CD4-positive, alpha-beta T cell (primary cell): ENCODE results near the gene FAM24A. TPM values are rescaled to one million over a fixed set of nuclear protein-coding genes. Genes with fewer than 3 reads are reported as not detected.

ENCODE experiments used
- ATAC-seq: fragments of 200-7000 bp; cut with Tn5 transposase; one replicate; pipeline ENCODE4 v1.10.0; 2022; ENCODE audit warnings: mild to moderate bottlenecking; ENCODE audit not compliant: poor library complexity
- CTCF ChIA-PET: fragments of 350-600 bp; sonication (Branson Sonifier 250); formaldehyde crosslinking; loops from one replicate; lab custom pipeline; 2021; ENCODE audit warnings: antibody characterized with exemption, inconsistent platforms; lab: Charles Lee
- POLR2A ChIA-PET: fragments of 350-600 bp; sonication (Branson Sonifier 250); formaldehyde crosslinking; loops from one replicate; lab custom pipeline; 2021; ENCODE audit warnings: antibody characterized with exemption, inconsistent platforms; lab: Charles Lee
- DNase-seq, 14 experiments: peaks; one replicate each; pipeline ENCODE4 v3.0.0-alpha.2; 2013 to 2020; ENCODE audit warnings: mixed read lengths in 2 of 14
- H3K27ac ChIP-seq, 2 donors: one replicate each; pipeline versions ENCODE4 v1.5.1 to v1.7.0; 2013; ENCODE audit warnings: low read length in 2 of 2, low read depth in 1 of 2, mild to moderate bottlenecking in 1 of 2
- H3K27me3 ChIP-seq, 2 experiments: 1 replicate in 1 of 2; 2 replicates in 1 of 2; pipeline versions ENCODE4 v1.6.1 to v1.7.0; 2013; ENCODE audit warnings: low read length in 2 of 2, control low read depth in 1 of 2, mild to moderate bottlenecking in 1 of 2, moderate library complexity in 1 of 2; ENCODE audit not compliant: insufficient read depth in 2 of 2, control insufficient read depth in 1 of 2
- H3K36me3 ChIP-seq: one replicate; pipeline ENCODE4 v1.6.1; 2013; ENCODE audit warnings: low read length, control low read depth; ENCODE audit not compliant: insufficient read depth
- H3K4me1 ChIP-seq: one replicate; pipeline ENCODE4 v1.6.1; 2013; ENCODE audit warnings: low read length, control low read depth; ENCODE audit not compliant: insufficient read depth
- H3K4me3 ChIP-seq: one replicate; pipeline ENCODE4 v1.5.1; 2013; ENCODE audit warnings: mild to moderate bottlenecking, low read length, moderate library complexity
- H3K9me3 ChIP-seq, 2 experiments: 1 replicate in 1 of 2; 2 replicates in 1 of 2; pipeline versions ENCODE4 v1.6.1 to v1.7.0; 2013; ENCODE audit warnings: low read length in 2 of 2, mild to moderate bottlenecking in 2 of 2, control low read depth in 1 of 2, moderate library complexity in 1 of 2; ENCODE audit not compliant: control insufficient read depth in 1 of 2, insufficient read depth in 1 of 2
- H3K27ac Mint-ChIP-seq: one replicate; pipeline ENCODE4 v1.8.0; 2020; ENCODE audit warnings: mixed read lengths
- H3K27me3 Mint-ChIP-seq: one replicate; pipeline ENCODE4 v1.8.0; 2021; ENCODE audit warnings: mixed read lengths
- H3K36me3 Mint-ChIP-seq: one replicate; pipeline ENCODE4 v1.8.0; 2021; ENCODE audit warnings: low read depth, mixed read lengths
- H3K4me1 Mint-ChIP-seq: one replicate; pipeline ENCODE4 v1.8.0; 2021; ENCODE audit warnings: low read depth, mixed read lengths
- H3K4me3 Mint-ChIP-seq: one replicate; pipeline ENCODE4 v1.8.0; 2020; ENCODE audit warnings: mild to moderate bottlenecking, mixed read lengths
- H3K9me3 Mint-ChIP-seq: one replicate; pipeline ENCODE4 v1.8.0; 2020; ENCODE audit warnings: mixed read lengths
- CTCF ChIP-seq: fragments of 200-600 bp; IDR thresholded peaks from one replicate; pipeline ENCODE4 v1.8.0; 2022; ENCODE audit warnings: antibody characterized with exemption, mild to moderate bottlenecking
- intact Hi-C, 2 experiments: fragments of 100-400 bp; cut with DNase I in 1 of 2; cut with micrococcal nuclease in 1 of 2; formaldehyde crosslinking; loops; one replicate each; pipeline versions ENCODE4 v1.15.1 to v1.9.0; 2023 to 2025; cut with DNase I, micrococcal nuclease
- total RNA-seq, 174 experiments: library from RNA in 2 of 174; stranded (reverse) in 2 of 174; gene quantifications; one replicate each; pipeline ENCODE4 v1.2.3 and lab custom pipeline; 2021 to 2026

FAM24A gene
- total RNA-seq, 2 experiments from 2014 or later = not detected

GRCh38 chr10:122875843-122876466 lies 34.5 kb upstream of the FAM24A start:
- ChIA-PET CTCF (no interaction called here), POLR2A (no interaction called here)
- Mint-ChIP-seq H3K9me3 (no peaks in the 10 kb centered on the region), H3K36me3 (peaks cover 23% of the 10 kb centered on the region), H3K4me1 (peaks cover 67% of the 10 kb centered on the region), H3K27ac (no peak overlapping the region), H3K27me3 (no peaks in the 10 kb centered on the region), H3K4me3 (no peak overlapping the region)
- no peak for DNase-seq
- H3K27me3 ChIP-seq = no peaks in the 10 kb centered on the region
- no peak overlapping the region for H3K4me3 ChIP-seq
- H3K9me3 ChIP-seq = no peaks in the 10 kb centered on the region
- peaks cover 19% of the 10 kb centered on the region for H3K4me1 ChIP-seq
- H3K36me3 ChIP-seq = peaks cover 3% of the 10 kb centered on the region
- intact Hi-C loops = loop anchor here (5.0 kb wide), 4 partner anchors 131 to 499 kb away; partner anchors contain the start of genes ACADSB (in 1 of the 2), BUB3 (in 1 of the 2) and IKZF5 (in 1 of the 2)
- H3K27ac ChIP-seq = no peak overlapping the region
- ATAC-seq = no peak
- no peak for TF ChIP-seq CTCF

- Mint-ChIP-seq H3K4me3 (no peak overlapping the region), H3K27me3 (no peaks in the 10 kb centered on the region), H3K9me3 (no peaks in the 10 kb centered on the region), H3K27ac (no peak overlapping the region), H3K36me3 (peaks cover 23% of the 10 kb centered on the region), H3K4me1 (peaks cover 71% of the 10 kb centered on the region)
- no peak overlapping the region for H3K27ac ChIP-seq
- no peaks in the 10 kb centered on the region for H3K9me3 ChIP-seq
- no peaks in the 10 kb centered on the region for H3K27me3 ChIP-seq
- ChIA-PET CTCF (no interaction called here), POLR2A (no interaction called here)
- intact Hi-C loops = loop anchor here (5.0 kb wide), 4 partner anchors 131 to 499 kb away; partner anchors contain the start of genes ACADSB (in 1 of the 2), BUB3 (in 1 of the 2) and IKZF5 (in 1 of the 2)
- TF ChIP-seq CTCF = no peak
- H3K4me1 ChIP-seq = peaks cover 19% of the 10 kb centered on the region
- H3K4me3 ChIP-seq = no peak overlapping the region
- H3K36me3 ChIP-seq = peaks cover 3% of the 10 kb centered on the region
- DNase-seq = no peak
- ATAC-seq = no peak
Measured at GRCh38 chr10:122876467-122876855, 33.9 kb upstream of the FAM24A start.

GRCh38 chr10:122877264-122877663 lies 33.1 kb upstream of the FAM24A start:
- Histone ChIP-seq H3K36me3 (peaks cover 3% of the 10 kb centered on the region), H3K4me1 (peaks cover 19% of the 10 kb centered on the region), H3K27me3 (no peaks in the 10 kb centered on the region), H3K27ac (no peak overlapping the region), H3K9me3 (no peaks in the 10 kb centered on the region), H3K4me3 (no peak overlapping the region)
- Mint-ChIP-seq H3K27ac (no peak overlapping the region), H3K36me3 (peaks cover 18% of the 10 kb centered on the region), H3K4me3 (peak overlapping the region; percentile 75), H3K27me3 (no peaks in the 10 kb centered on the region), H3K4me1 (peaks cover 71% of the 10 kb centered on the region), H3K9me3 (no peaks in the 10 kb centered on the region)
- ChIA-PET POLR2A (no interaction called here), CTCF (no interaction called here)
- intact Hi-C loops = loop anchor here (5.0 kb wide), 4 partner anchors 130 to 500 kb away; partner anchors contain the start of genes ACADSB (in 1 of the 2), BUB3 (in 1 of the 2) and IKZF5 (in 1 of the 2)
- DNase-seq (no peak), ATAC-seq (no peak)
- no peak for TF ChIP-seq CTCF
